HepG2 (cell line): ENCODE results near the gene TLE2. TPM values are rescaled to one million over a fixed set of nuclear protein-coding genes. Genes with fewer than 3 reads are reported as not detected.

Experiments
- DNMT1 ChIP-seq: sonication (generic); formaldehyde crosslinking; IDR thresholded peaks from 2 replicates; pipeline ENCODE4 v1.5.1; 2020; ENCODE audit warnings: mild to moderate bottlenecking, missing genetic modification reagents
- GATAD1 ChIP-seq: IDR thresholded peaks from 2 replicates; pipeline ENCODE4 v1.6.1; 2016; ENCODE audit warnings: missing genetic modification reagents, missing compliant biosample characterization
- HDAC2 ChIP-seq: sonication (generic); formaldehyde crosslinking; IDR thresholded peaks from 2 replicates; pipeline ENCODE4 v1.4.0; 2020; ENCODE audit warnings: missing genetic modification reagents
- TARDBP ChIP-seq: sonication (generic); formaldehyde crosslinking; IDR thresholded peaks from 2 replicates; pipeline ENCODE4 v1.8.0; 2022; ENCODE audit warnings: mild to moderate bottlenecking, missing genetic modification reagents
- ZNF773 ChIP-seq: sonication (generic); formaldehyde crosslinking; IDR thresholded peaks from 2 replicates; pipeline ENCODE4 v1.4.0; 2020; ENCODE audit warnings: missing genetic modification reagents, borderline replicate concordance
- ZNF780A ChIP-seq: sonication (generic); formaldehyde crosslinking; IDR thresholded peaks from 2 replicates; pipeline ENCODE4 v1.8.0; 2022; ENCODE audit warnings: mild to moderate bottlenecking, missing genetic modification reagents, moderate library complexity
- polyA plus RNA-seq, 8 experiments: library from polyadenylated mRNA; depleted of rRNA in 3 of 8; stranded (reverse) in 7 of 8; unstranded in 1 of 8; fragments of >200 nt; fragmentation: Illumina TruSeq in 4 of 8; extraction: Trizol in 4 of 8; gene quantifications; 2 replicates each; pipeline versions ENCODE4 v1.2.1 to v1.2.3, GENCODE V29; 2011 to 2016; ENCODE audit warnings: low read depth in 4 of 8, missing spikeins in 1 of 8, mixed read lengths in 1 of 8; ENCODE audit not compliant: insufficient read depth in 1 of 8
- total RNA-seq, 5 experiments: library from RNA; depleted of rRNA; stranded (reverse); fragments of >200 nt; fragmentation: Illumina TruSeq; extraction: Trizol; gene quantifications; 2 replicates each; pipeline ENCODE4 v1.2.3, GENCODE V29; 2016; ENCODE audit warnings: low read depth in 1 of 5
- TF ChIP-seq, protein P1 (sequence below): sonication (generic); formaldehyde crosslinking; IDR thresholded peaks from 2 replicates; pipeline ENCODE4 v1.8.0; 2022; ENCODE audit warnings: mild to moderate bottlenecking, missing genetic modification reagents, moderate library complexity
- TF ChIP-seq, protein P2 (sequence below): fragments of 450-650 bp; IDR thresholded peaks from 2 replicates; pipeline ENCODE4 v1.6.1; 2017
- TF ChIP-seq, protein P3 (sequence below): sonication (generic); formaldehyde crosslinking; IDR thresholded peaks from 2 replicates; pipeline ENCODE4 v1.4.0; 2020; ENCODE audit warnings: missing genetic modification reagents

TLE2 gene
- total and polyA plus RNA-seq, 2 of the 13 experiments (the other 11 are each of a cell fraction or from before 2014, with no cell fraction given): 0.07 to 0.81 TPM

DNA sequence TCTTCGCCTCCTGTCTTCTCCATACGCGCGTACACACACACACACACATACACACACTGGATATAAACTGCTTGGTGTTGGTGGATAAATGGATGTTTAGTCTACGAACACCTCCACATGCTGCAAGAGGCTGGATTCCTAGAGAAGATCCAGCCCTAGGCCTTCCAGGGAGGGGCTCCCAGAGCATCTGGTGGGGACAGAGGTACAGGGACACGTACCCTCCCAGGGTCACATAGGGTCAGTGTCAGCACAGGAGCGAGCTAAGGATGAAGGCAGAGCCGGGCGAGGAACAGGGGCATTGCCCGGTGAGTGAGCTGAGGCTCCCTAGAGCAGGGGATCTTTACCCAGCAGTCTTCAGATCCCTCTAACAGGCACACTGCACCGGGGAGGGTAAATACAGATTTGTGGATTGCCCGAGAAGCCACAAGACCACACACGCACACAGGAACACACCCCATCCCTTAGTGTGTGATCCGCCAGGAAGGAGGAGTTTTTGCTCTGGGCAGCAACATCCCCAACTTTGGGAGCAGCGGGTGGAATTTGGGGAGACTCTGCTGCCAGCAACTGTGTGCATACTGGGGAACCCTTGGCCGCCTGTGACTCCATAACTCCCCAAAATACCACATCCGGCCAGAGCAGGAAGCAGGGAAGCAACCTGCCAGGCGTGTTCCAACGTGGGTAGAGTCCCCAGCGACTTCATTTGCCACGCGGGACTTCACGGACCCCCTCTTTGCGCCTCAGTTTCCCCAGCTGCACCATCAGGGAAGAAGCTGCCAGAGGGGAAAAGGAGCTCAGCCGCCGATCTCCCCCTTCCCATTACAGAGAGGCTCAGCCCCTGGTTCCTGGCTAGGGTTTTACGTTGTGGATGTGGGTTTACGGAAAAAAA is 5.8 kb upstream of the TLE2 start (continued):
- TF ChIP-seq, protein P1, sequence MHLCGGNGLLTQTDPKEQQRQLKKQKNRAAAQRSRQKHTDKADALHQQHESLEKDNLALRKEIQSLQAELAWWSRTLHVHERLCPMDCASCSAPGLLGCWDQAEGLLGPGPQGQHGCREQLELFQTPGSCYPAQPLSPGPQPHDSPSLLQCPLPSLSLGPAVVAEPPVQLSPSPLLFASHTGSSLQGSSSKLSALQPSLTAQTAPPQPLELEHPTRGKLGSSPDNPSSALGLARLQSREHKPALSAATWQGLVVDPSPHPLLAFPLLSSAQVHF (CRISPR knock-in tag): no peak
- TF ChIP-seq, protein P2, sequence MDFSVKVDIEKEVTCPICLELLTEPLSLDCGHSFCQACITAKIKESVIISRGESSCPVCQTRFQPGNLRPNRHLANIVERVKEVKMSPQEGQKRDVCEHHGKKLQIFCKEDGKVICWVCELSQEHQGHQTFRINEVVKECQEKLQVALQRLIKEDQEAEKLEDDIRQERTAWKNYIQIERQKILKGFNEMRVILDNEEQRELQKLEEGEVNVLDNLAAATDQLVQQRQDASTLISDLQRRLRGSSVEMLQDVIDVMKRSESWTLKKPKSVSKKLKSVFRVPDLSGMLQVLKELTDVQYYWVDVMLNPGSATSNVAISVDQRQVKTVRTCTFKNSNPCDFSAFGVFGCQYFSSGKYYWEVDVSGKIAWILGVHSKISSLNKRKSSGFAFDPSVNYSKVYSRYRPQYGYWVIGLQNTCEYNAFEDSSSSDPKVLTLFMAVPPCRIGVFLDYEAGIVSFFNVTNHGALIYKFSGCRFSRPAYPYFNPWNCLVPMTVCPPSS: no peak
- peak; percentile 22; the same call in 1 of the 2 replicates for TF ChIP-seq HDAC2 (CRISPR knock-in tag)
- no peak for TF ChIP-seq ZNF780A (CRISPR knock-in tag)
- peak; percentile 43; the same call in 1 of the 2 replicates for TF ChIP-seq TARDBP (CRISPR knock-in tag)
- TF ChIP-seq DNMT1 (CRISPR knock-in tag): no peak
- TF ChIP-seq, protein P3, sequence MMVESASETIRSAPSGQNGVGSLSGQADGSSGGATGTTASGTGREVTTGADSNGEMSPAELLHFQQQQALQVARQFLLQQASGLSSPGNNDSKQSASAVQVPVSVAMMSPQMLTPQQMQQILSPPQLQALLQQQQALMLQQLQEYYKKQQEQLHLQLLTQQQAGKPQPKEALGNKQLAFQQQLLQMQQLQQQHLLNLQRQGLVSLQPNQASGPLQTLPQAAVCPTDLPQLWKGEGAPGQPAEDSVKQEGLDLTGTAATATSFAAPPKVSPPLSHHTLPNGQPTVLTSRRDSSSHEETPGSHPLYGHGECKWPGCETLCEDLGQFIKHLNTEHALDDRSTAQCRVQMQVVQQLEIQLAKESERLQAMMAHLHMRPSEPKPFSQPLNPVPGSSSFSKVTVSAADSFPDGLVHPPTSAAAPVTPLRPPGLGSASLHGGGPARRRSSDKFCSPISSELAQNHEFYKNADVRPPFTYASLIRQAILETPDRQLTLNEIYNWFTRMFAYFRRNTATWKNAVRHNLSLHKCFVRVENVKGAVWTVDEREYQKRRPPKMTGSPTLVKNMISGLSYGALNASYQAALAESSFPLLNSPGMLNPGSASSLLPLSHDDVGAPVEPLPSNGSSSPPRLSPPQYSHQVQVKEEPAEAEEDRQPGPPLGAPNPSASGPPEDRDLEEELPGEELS (CRISPR knock-in tag): no peak; the same call in 1 of the 2 replicates
- TF ChIP-seq ZNF773 (CRISPR knock-in tag): no peak
- TF ChIP-seq GATAD1: no peak
- TF ChIP-seq, all 625 proteins: peak for 63
